ENCODE data around the gene TNS2.
A peak's percentile ranks its signal among the peaks of the same experiment; 100 is the strongest.
"Not testable (repeated sequence)": the region's sequence is repeated elsewhere in the genome, so short reads cannot be mapped to it uniquely, and the experiment has no call there.

TNS2 gene

GRCh38 chr12:53031616-53032015, 18.2 kb upstream of the TNS2 start:
- H3K27ac ChIP-seq: no peak overlapping the region
- TF ChIP-seq CTCF (conservative IDR thresholded peaks at IDR 0.05): peak; percentile 35

GRCh38 chr12:53033832-53034231, 16.0 kb upstream of the TNS2 start:
- H3K27ac ChIP-seq: not testable (repeated sequence)

- no peak overlapping the region for H3K27ac ChIP-seq
These were observed 15.4 kb upstream of the TNS2 start for GRCh38 chr12:53034459-53034858.

DNA sequence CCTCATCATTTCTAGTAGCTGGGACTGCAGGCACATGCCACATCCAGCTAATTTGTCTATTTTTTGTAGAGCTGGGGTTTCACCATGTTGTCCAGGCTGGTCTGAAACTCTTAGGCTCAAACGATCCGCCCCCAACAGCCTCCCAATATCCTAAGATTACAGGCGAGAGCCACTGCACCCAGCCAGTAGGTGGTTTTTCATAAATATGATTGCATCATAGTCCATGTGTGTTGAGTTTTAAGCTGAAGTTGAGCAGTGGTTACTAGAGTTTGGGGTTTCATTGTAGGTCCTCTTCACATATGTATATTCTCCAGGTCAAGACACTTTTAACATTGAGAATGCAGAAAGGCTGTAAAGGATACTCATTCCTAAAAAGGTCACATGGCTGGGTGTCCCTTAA, 13.1 kb upstream of the TNS2 start:
- no peak for TF ChIP-seq CTCF (conservative IDR thresholded peaks at IDR 0.05)
- H3K27ac ChIP-seq: peak overlapping the region; percentile 4; the same call in 1 of the 2 replicates

More at GRCh38 chr12:53034459-53034858, 15.4 kb upstream of the TNS2 start:
- no peak for TF ChIP-seq CTCF (conservative IDR thresholded peaks at IDR 0.05)

GRCh38 chr12:53039851-53040250, 10.0 kb upstream of the TNS2 start:
- no peak for TF ChIP-seq CTCF (conservative IDR thresholded peaks at IDR 0.05)
- H3K27ac ChIP-seq: no peak overlapping the region

- no peak overlapping the region for H3K27ac ChIP-seq
- TF ChIP-seq CTCF (conservative IDR thresholded peaks at IDR 0.05): no peak
These were observed 7.0 kb upstream of the TNS2 start for GRCh38 chr12:53042607-53043454.

DNA sequence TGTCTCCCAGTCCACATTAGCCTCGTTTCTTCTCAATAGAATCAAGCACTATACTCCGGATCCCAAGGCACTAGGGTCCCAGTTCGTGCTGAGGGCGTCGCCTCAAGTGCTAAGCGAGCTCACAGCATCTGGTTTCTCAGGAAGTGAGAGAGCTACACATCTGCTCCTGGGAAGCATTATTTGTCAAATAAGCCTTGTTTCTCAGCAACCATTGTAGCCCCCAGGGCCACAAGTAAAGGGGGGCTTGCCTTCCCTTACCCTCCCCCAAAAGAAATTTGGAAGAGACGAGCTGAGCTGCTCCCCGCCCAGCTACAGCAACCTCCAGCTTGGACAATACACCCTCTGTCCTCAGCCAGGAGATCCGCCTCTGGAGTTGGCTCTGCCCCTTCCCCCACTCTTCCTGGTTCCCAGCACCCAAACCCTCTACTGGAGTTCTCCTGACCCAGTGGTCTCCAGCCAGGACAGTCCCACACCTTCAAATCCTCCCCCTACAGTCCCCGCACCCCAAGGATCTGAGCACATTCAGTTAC, 5.7 kb upstream of the TNS2 start:
- no peak overlapping the region for H3K27ac ChIP-seq
- no peak for TF ChIP-seq CTCF (conservative IDR thresholded peaks at IDR 0.05)
